Stomach (tissue), 9 donors: ENCODE data around the gene PIP5K1B. TPM values are rescaled to one million over a fixed set of nuclear protein-coding genes. Genes with fewer than 3 reads are reported as not detected.

Experiments used
- DNase-seq, 2 donors: peaks; one replicate each; pipeline versions ENCODE4 v3.0.0 to v3.0.0-alpha.2; 2013 to 2019
- H3K27ac ChIP-seq, 5 donors: fragments of 200-600 bp in 4 of 5; sonication (generic) in 4 of 5; one replicate each; pipeline ENCODE4 v1.5.1; 2013 to 2019; ENCODE audit warnings: mild to moderate bottlenecking in 1 of 5, moderate library complexity in 1 of 5
- H3K27me3 ChIP-seq, 3 donors: fragments of 200-600 bp; sonication (generic); one replicate each; pipeline ENCODE4 v1.5.1; 2017 to 2019; ENCODE audit warnings: mixed run types in 1 of 3
- H3K36me3 ChIP-seq, 4 donors: fragments of 200-600 bp; sonication (generic); 1 replicate in 3 of 4; 2 replicates in 1 of 4; pipeline ENCODE4 v1.5.1; 2016 to 2019
- H3K4me1 ChIP-seq, 4 donors: fragments of 200-600 bp; sonication (generic); one replicate each; pipeline ENCODE4 v1.5.1; 2016 to 2019
- H3K4me3 ChIP-seq, 4 donors: fragments of 200-600 bp; sonication (generic) in 3 of 4; one replicate each; pipeline ENCODE4 v1.5.1; 2016 to 2019; ENCODE audit warnings: mild to moderate bottlenecking in 1 of 4
- H3K9me3 ChIP-seq, 4 donors: fragments of 200-600 bp; sonication (generic); one replicate each; pipeline ENCODE4 v1.5.1; 2016 to 2019
- EP300 ChIP-seq: sonication (generic); formaldehyde crosslinking; IDR thresholded peaks from one replicate; pipeline ENCODE4 v1.6.1; 2017; ENCODE audit warnings: antibody characterized with exemption
- POLR2A ChIP-seq, 4 donors: fragments of 450-650 bp; IDR thresholded peaks; one replicate each; pipeline ENCODE4 v1.6.1; 2016; ENCODE audit warnings: antibody characterized with exemption in 4 of 4, control low read depth in 2 of 4, mild to moderate bottlenecking in 1 of 4, moderate library complexity in 1 of 4
- POLR2AphosphoS5 ChIP-seq, 3 donors: sonication (generic); formaldehyde crosslinking; IDR thresholded peaks; one replicate each; pipeline ENCODE4 v1.6.1; 2016; ENCODE audit warnings: antibody characterized with exemption in 3 of 3
- WGBS, 5 donors: extraction: QIAGEN DNeasy Blood & Tissue Kit in 3 of 5; methylation state at CpG; one replicate each; pipeline versions ENCODE4 v1.1.5 to v1.1.7; 2013 to 2018; 5-methylcytosine and 5-hydroxymethylcytosine counted together
- intact Hi-C: fragments of 100-400 bp; cut with DNase I; formaldehyde crosslinking; loops from one replicate; pipeline ENCODE4 v1.15.1; 2023; ENCODE audit warnings: low total_unique reads
- polyA plus RNA-seq, 3 donors: library from polyadenylated mRNA; stranded (reverse); fragments of 200-250 nt; gene quantifications; one replicate each; pipeline ENCODE4 v1.2.3, GENCODE V29; 2013
- total RNA-seq, 5 donors: library from RNA; depleted of rRNA; stranded (reverse); fragments of >200 nt; gene quantifications; one replicate each; pipeline versions ENCODE4 v1.1.0 to v1.2.3, GENCODE V29; 2014 to 2016
- TF ChIP-seq, protein P1 (sequence below), 7 experiments: fragments of 450-650 bp in 4 of 7; fragments of 200-600 bp in 3 of 7; sonication (generic) in 3 of 7; IDR thresholded peaks; one replicate each; pipeline ENCODE4 v1.5.1; 2016 to 2019; ENCODE audit warnings: antibody characterized with exemption in 7 of 7, control low read depth in 2 of 7, mild to moderate bottlenecking in 1 of 7
- donor health status: healthy with polysubstance abuse.
- donor health status: Bipolar disorder and iron deficiency.
- donor health status: healthy.

PIP5K1B gene
- total and polyA plus RNA-seq, 8 donors = 2.3 to 33.8 (median 16.6) TPM

DNA sequence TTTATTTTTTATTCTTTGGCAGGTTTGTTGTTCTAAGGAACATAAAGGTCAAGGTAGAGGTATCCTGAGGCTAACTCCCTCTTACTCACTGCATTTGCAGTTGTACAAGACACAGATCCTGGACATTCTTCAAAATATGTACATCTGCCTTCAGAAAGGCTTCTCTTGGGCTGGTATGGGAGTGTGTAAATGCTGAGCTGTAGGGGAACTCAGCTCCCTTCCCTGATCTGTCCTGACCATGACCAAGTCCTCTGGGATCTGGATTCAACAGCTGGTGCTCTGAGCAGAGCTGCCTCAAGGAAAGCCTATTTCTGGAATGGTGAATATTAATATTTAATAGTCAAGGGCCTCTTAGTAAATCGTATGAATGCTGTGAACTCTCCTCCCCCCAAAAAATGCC, 191.4 kb downstream of the PIP5K1B start:
- no peak for TF ChIP-seq POLR2AphosphoS5 (IDR thresholded peaks at IDR 0.05)
- TF ChIP-seq, protein P1, sequence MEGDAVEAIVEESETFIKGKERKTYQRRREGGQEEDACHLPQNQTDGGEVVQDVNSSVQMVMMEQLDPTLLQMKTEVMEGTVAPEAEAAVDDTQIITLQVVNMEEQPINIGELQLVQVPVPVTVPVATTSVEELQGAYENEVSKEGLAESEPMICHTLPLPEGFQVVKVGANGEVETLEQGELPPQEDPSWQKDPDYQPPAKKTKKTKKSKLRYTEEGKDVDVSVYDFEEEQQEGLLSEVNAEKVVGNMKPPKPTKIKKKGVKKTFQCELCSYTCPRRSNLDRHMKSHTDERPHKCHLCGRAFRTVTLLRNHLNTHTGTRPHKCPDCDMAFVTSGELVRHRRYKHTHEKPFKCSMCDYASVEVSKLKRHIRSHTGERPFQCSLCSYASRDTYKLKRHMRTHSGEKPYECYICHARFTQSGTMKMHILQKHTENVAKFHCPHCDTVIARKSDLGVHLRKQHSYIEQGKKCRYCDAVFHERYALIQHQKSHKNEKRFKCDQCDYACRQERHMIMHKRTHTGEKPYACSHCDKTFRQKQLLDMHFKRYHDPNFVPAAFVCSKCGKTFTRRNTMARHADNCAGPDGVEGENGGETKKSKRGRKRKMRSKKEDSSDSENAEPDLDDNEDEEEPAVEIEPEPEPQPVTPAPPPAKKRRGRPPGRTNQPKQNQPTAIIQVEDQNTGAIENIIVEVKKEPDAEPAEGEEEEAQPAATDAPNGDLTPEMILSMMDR (IDR thresholded peaks at IDR 0.05) = no peak
- no peak for TF ChIP-seq EP300
- TF ChIP-seq POLR2A (IDR thresholded peaks at IDR 0.05) = no peak
- Histone ChIP-seq H3K9me3 (no peaks in the 10 kb centered on the region), H3K27me3 (no peaks in the 10 kb centered on the region), H3K4me3 (no peak overlapping the region), H3K27ac (peak overlapping the region in 2 of 5 donors; percentile 20 to 43), H3K4me1 (peaks cover 7 to 41% (median 23%) of the 10 kb centered on the region in 4 donors), H3K36me3 (no peaks in the 10 kb centered on the region)
- no peak for DNase-seq
- intact Hi-C loops = no loop called here
- WGBS, 5 donors = 53 to 65% (median 60%) methylated on average over 1 of the region's 1 CpG

DNA sequence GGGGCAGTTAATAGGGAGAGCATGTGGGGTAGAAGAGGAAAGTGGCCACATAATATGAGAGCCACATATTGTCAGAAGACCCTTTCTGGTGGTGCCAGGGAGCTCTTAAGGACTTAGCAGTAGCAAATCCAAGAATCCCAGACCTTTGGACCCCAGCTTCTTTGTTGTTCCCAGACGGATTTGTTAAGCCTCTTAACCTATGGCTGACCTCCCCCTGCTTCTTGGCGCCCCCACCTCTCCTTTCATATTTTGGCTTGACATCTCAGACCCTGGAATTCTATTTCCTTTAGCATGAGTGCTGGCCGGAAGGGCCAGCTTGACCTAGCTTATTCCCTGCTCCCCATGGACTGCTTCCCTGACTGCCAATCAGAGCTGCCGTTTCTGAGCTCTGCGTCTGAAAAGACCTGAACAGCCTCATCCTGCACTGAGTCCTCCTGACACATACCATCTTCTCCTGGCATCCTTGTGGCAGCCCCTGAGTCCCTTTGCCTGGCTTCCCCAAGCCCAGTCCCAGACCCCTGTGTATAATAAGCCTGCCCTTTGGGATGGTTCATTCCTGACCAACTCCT, 192.6 kb downstream of the PIP5K1B start:
- H3K4me3 ChIP-seq = no peak overlapping the region
- H3K27ac ChIP-seq = no peak overlapping the region
- H3K9me3 ChIP-seq = no peaks in the 10 kb centered on the region
- DNase-seq = no peak
- intact Hi-C loops = no loop called here
- WGBS, 5 donors = 35 to 56% (median 42%) methylated on average over 5 of the region's 5 CpGs
- no peaks in the 10 kb centered on the region for H3K36me3 ChIP-seq
- TF ChIP-seq POLR2AphosphoS5 (IDR thresholded peaks at IDR 0.05) = no peak
- no peak for TF ChIP-seq EP300
- TF ChIP-seq, protein P1 (IDR thresholded peaks at IDR 0.05) = no peak
- TF ChIP-seq POLR2A (IDR thresholded peaks at IDR 0.05) = no peak
- H3K27me3 ChIP-seq = no peaks in the 10 kb centered on the region
- H3K4me1 ChIP-seq = peaks cover 7 to 41% (median 23%) of the 10 kb centered on the region in 4 donors

DNA sequence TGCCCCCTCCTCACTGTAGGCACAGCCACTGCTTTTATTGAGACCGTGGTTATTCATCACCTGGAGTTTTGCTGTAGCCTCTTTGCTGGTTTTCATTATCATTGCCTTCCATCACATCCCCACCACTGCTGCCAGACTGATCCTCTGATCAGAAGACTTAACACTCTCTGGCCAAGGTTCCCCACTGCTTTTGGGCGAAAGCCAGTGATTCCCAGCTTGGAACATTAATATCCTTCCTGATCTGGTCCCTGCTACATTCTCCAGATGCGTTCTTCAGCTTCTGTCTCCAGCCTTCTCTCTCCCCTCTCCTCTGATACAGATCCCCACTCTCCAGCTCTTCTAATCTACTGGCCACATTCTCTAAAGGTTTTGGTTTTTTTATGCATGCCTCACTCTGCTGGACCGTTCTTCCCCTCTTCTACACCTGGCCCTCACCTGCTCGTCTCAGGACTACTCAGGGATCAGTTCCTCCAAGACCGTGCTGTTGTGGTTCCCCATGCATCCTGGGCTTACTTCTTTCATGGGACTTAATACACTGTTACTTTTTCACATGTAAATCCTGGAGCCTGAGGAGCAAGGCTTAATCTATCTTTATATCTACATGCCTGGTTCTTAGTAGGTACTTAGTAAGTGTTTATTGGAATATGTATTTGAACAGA, 193.9 kb downstream of the PIP5K1B start:
- 83 to 89% (median 87%) methylated on average over 6 of the region's 6 CpGs for WGBS, 5 donors
- TF ChIP-seq, protein P1 (IDR thresholded peaks at IDR 0.05) = no peak
- TF ChIP-seq EP300 (no peak), POLR2A (IDR thresholded peaks at IDR 0.05) (no peak), POLR2AphosphoS5 (IDR thresholded peaks at IDR 0.05) (no peak)
- DNase-seq = no peak
- intact Hi-C loops = no loop called here
- Histone ChIP-seq H3K9me3 (no peaks in the 10 kb centered on the region), H3K4me1 (peaks cover 7 to 41% (median 23%) of the 10 kb centered on the region in 4 donors), H3K27ac (no peak overlapping the region), H3K27me3 (no peaks in the 10 kb centered on the region), H3K36me3 (no peaks in the 10 kb centered on the region), H3K4me3 (no peak overlapping the region)

DNA sequence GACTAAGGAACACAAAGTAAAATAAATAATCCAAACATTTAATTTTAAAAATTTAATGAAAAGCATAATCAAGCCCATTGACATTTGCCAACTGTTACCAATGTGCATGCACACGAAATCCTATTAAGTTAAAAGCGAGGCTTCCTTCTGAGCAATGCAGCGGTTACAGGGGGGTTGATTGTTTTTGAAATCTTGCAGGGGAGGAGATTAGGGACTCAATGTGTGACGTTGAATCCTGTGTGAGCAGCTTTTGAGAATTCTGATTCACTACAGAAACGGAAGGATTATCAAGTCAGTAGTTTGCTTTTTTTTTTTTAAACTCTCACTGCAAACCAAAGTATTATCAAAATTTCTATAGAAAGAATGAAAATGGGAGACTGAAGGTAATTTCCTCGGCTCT, 199.4 kb downstream of the PIP5K1B start:
- TF ChIP-seq POLR2A (IDR thresholded peaks at IDR 0.05) (no peak), POLR2AphosphoS5 (IDR thresholded peaks at IDR 0.05) (no peak), EP300 (no peak)
- TF ChIP-seq, protein P1 (IDR thresholded peaks at IDR 0.05) = no peak
- WGBS, 5 donors = 62 to 73% (median 67%) methylated on average over 6 of the region's 6 CpGs
- no peaks in the 10 kb centered on the region for H3K9me3 ChIP-seq
- no peak for DNase-seq
- no peaks in the 10 kb centered on the region for H3K4me1 ChIP-seq
- no peak overlapping the region for H3K4me3 ChIP-seq
- no peak overlapping the region for H3K27ac ChIP-seq
- intact Hi-C loops = no loop called here
- no peaks in the 10 kb centered on the region for H3K36me3 ChIP-seq
- H3K27me3 ChIP-seq = no peaks in the 10 kb centered on the region
